GM19463 (cell line): ENCODE measurements around the gene COG1.

ENCODE experiments used
- ATAC-seq: cut with Tn5 transposase; IDR thresholded peaks from one replicate; pipeline ENCODE4 v1.9.1; 2021; ENCODE audit warnings: mild to moderate bottlenecking, moderate library complexity; ENCODE audit not compliant: unreplicated experiment

Gene COG1

GRCh38 chr17:73170324-73170723 is 22.5 kb upstream of the COG1 start:
- ATAC-seq = no peak

- no peak for ATAC-seq
These were observed 20.6 kb upstream of the COG1 start for GRCh38 chr17:73172252-73172651.

- no peak for ATAC-seq
These were observed 18.7 kb upstream of the COG1 start for GRCh38 chr17:73174126-73174525.

- no peak for ATAC-seq
These were observed 16.8 kb upstream of the COG1 start for GRCh38 chr17:73175962-73176565.

- no peak for ATAC-seq
These were observed 13.5 kb upstream of the COG1 start for GRCh38 chr17:73179387-73179786.

- no peak for ATAC-seq
These were observed 13.0 kb upstream of the COG1 start for GRCh38 chr17:73179878-73180277.

- ATAC-seq = no peak
These were observed 10.1 kb upstream of the COG1 start for GRCh38 chr17:73182616-73183310.

GRCh38 chr17:73184136-73184993 is 8.5 kb upstream of the COG1 start:
- no peak for ATAC-seq

- ATAC-seq = no peak
These were observed 6.4 kb upstream of the COG1 start for GRCh38 chr17:73186283-73187050.

GRCh38 chr17:73187203-73187769 is 5.6 kb upstream of the COG1 start:
- ATAC-seq = no peak

GRCh38 chr17:73188011-73188410 is 4.8 kb upstream of the COG1 start:
- no peak for ATAC-seq

- ATAC-seq = no peak
These were observed 3.3 kb upstream of the COG1 start for GRCh38 chr17:73189417-73190099.

- no peak for ATAC-seq
These were observed 1.2 kb upstream of the COG1 start for GRCh38 chr17:73191443-73192205.

GRCh38 chr17:73192206-73192893 is 505 bp upstream of the COG1 start:
- ATAC-seq = peak; percentile 54

- no peak for ATAC-seq
These were observed 1.8 kb downstream of the COG1 start for GRCh38 chr17:73194514-73195222.

- no peak for ATAC-seq
These were observed 3.6 kb downstream of the COG1 start for GRCh38 chr17:73196500-73196899.

GRCh38 chr17:73197161-73197560 is 4.3 kb downstream of the COG1 start:
- ATAC-seq = no peak

- no peak for ATAC-seq
These were observed 5.5 kb downstream of the COG1 start for GRCh38 chr17:73198201-73198929.
